Measurements from ENCODE around the gene SMG6. TPM values are rescaled to one million over a fixed set of nuclear protein-coding genes. Genes with fewer than 3 reads are reported as not detected.

The SMG6 gene
- total and polyA plus RNA-seq, 2 donors (not counting 1 experiment from before 2014, with no cell fraction given) = 10.6 to 35.5 TPM

DNA sequence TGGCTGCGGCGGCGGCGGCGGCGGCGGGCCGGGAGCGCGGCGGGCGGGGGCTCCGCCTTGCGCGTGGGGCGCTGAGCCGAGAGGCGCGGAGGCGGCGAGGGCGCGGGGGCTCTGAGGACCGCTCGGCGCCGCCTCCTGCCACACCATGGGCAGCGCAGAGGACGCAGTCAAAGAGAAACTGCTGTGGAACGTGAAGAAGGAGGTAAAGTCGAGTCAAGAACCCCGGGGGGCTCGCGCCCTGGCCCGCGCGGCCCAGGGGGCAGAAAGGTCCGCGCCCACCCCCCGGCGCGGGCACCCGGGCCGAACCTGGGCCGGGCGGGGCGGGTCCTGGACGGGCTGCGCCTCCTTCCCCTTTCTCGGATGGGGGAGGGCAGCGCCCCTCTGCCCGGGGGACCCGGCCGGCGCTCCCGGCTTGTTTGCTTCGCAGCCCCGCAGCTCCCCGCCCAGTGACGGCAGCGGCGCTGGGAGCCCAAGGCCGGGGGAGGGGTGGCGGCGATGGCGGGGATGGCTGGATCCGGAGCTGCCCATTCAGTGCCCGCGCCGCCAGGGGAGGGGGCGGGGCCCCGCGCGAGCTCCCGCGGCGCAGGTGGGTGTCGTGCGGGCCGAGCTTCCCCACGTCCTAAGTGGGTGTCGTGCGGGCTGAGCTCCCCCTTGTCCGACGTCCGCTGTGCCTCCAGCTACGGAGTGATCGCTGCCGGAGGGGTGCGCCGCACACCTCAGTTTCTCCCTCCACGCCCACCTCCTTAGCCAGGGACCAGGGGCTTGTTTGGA lies 34.1 kb upstream of the SMG6 start:
- Histone ChIP-seq H2AFZ (ENCODE audit: insufficient read depth, low read depth, low read length, poor library complexity, severe bottlenecking) (peak overlapping the region; percentile 77), H3K9ac (ENCODE audit: low read length) (peak overlapping the region; percentile 69), H3K27me3 (replicated peaks in 1 of 4; ENCODE audit: control extremely low read depth in 1 of 4, control insufficient read depth in 3 of 4, insufficient read depth in 4 of 4, low read length in 3 of 4) (no peaks in the 10 kb centered on the region), H3K4me3 (ENCODE audit: control extremely low read depth in 1 of 5, extremely low read depth in 1 of 5, insufficient read depth in 1 of 5, low read depth in 2 of 5, low read length in 4 of 5) (peak overlapping the region; percentile 31 to 84 (median 81)), H3K36me3 (replicated peaks in 1 of 2; ENCODE audit: control extremely low read depth in 1 of 2, control insufficient read depth in 1 of 2, extremely low read depth in 1 of 2, insufficient read depth in 2 of 2, low read length in 1 of 2) (peaks cover 0 to 25% of the 10 kb centered on the region in 2 experiments), H3K4me1 (ENCODE audit: control insufficient read depth in 2 of 2, insufficient read depth in 2 of 2, low read length in 2 of 2) (peaks cover 9 to 25% of the 10 kb centered on the region in 2 donors), H3K27ac (ENCODE audit: low read length in 2 of 2) (peak overlapping the region; percentile 6 to 64), H3K4me2 (replicated peaks; ENCODE audit: low read depth, low read length, poor library complexity, severe bottlenecking) (peak overlapping the region; percentile 98), H3K9me3 (ENCODE audit: control extremely low read depth in 1 of 3, control insufficient read depth in 2 of 3, insufficient read depth in 1 of 3, low read length in 2 of 3) (no peaks in the 10 kb centered on the region), H4K20me1 (ENCODE audit: control insufficient read depth, insufficient read depth, low read length, poor library complexity, severe bottlenecking) (no peaks in the 10 kb centered on the region), H3K79me2 (ENCODE audit: control insufficient read depth, insufficient read depth, low read length) (peaks cover 27% of the 10 kb centered on the region)
- Mint-ChIP-seq H3K9me3 (ENCODE audit: insufficient read depth) (no peaks in the 10 kb centered on the region), H3K27me3 (no peaks in the 10 kb centered on the region), H3K4me1 (peaks cover 24% of the 10 kb centered on the region), H3K27ac (peak overlapping the region; percentile 80), H3K4me3 (peak overlapping the region; percentile 100)
- ATAC-seq (ENCODE audit: low read depth) (peak; percentile 48), DNase-seq (peak; percentile 73)
- CTCF ChIA-PET = interaction anchor here (0.9 to 3.7 kb wide), 4 partner anchors 13 to 78 kb away, joined by 3 to 21 read pairs (median 7); no protein-coding TSS in a partner anchor
- POLR2A ChIA-PET = interaction anchor here (1.3 kb wide), 1 partner anchor 56 kb away, joined by 3 read pairs; no protein-coding TSS in a partner anchor
- intact Hi-C loops (cut with micrococcal nuclease) = loop anchor here (2.0 to 5.0 kb wide), 3 partner anchors 55 to 375 kb away; partner anchors contain the start of gene CLUH
- under 1% methylated on average over 82 of the region's 92 CpGs for WGBS (ENCODE audit: insufficient coverage)
- no peak for TF ChIP-seq EZH2 (IDR thresholded peaks at IDR 0.05; ENCODE audit: borderline replicate concordance, insufficient read depth, low read depth, low read length, poor library complexity, severe bottlenecking)
- TF ChIP-seq, protein P1, sequence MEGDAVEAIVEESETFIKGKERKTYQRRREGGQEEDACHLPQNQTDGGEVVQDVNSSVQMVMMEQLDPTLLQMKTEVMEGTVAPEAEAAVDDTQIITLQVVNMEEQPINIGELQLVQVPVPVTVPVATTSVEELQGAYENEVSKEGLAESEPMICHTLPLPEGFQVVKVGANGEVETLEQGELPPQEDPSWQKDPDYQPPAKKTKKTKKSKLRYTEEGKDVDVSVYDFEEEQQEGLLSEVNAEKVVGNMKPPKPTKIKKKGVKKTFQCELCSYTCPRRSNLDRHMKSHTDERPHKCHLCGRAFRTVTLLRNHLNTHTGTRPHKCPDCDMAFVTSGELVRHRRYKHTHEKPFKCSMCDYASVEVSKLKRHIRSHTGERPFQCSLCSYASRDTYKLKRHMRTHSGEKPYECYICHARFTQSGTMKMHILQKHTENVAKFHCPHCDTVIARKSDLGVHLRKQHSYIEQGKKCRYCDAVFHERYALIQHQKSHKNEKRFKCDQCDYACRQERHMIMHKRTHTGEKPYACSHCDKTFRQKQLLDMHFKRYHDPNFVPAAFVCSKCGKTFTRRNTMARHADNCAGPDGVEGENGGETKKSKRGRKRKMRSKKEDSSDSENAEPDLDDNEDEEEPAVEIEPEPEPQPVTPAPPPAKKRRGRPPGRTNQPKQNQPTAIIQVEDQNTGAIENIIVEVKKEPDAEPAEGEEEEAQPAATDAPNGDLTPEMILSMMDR (IDR thresholded peaks at IDR 0.05) = no peak

All from B cell (primary cell).